OCI-LY1 (cell line): ENCODE data around the gene GNAL.

ENCODE experiments used
- H2AFZ ChIP-seq: fragments of 200-600 bp; sonication (generic), shearing (Covaris generic); 2 replicates; pipeline ENCODE4 v1.6.0; 2014; ENCODE audit warnings: antibody characterized with exemption, mild to moderate bottlenecking, low read length
- H3F3A ChIP-seq: fragments of 200-600 bp; sonication (generic), shearing (Covaris generic); 2 replicates; pipeline ENCODE4 v1.6.0; 2014; ENCODE audit warnings: mild to moderate bottlenecking, antibody characterized with exemption, low read length, moderate library complexity; ENCODE audit not compliant: insufficient read depth
- H3K27ac ChIP-seq: fragments of 200-600 bp; sonication (generic); 2 replicates; pipeline ENCODE4 v1.5.1; 2014; ENCODE audit warnings: low read length, mixed run types, mild to moderate bottlenecking, low read depth; ENCODE audit not compliant: poor library complexity, severe bottlenecking
- H3K27me3 ChIP-seq: fragments of 200-600 bp; sonication (generic); 2 replicates; pipeline ENCODE4 v1.6.0; 2014; ENCODE audit warnings: antibody characterized with exemption, mild to moderate bottlenecking, low read length, moderate library complexity; ENCODE audit not compliant: insufficient read depth
- H3K36me3 ChIP-seq: fragments of 200-600 bp; sonication (generic); 2 replicates; pipeline ENCODE4 v1.6.1; 2014; ENCODE audit warnings: mild to moderate bottlenecking, antibody characterized with exemption, low read length, moderate library complexity, mixed read lengths; ENCODE audit not compliant: insufficient read depth
- H3K4me1 ChIP-seq: fragments of 200-600 bp; sonication (generic); 2 replicates; pipeline ENCODE4 v1.5.1; 2014; ENCODE audit warnings: mild to moderate bottlenecking, low read length, moderate library complexity; ENCODE audit not compliant: insufficient read depth, severe bottlenecking
- H3K4me2 ChIP-seq: fragments of 200-600 bp; sonication (generic), shearing (Covaris generic); 2 replicates; pipeline ENCODE4 v1.6.1; 2014; ENCODE audit warnings: low read length
- H3K4me3 ChIP-seq: fragments of 200-600 bp; sonication (generic); 2 replicates; pipeline ENCODE4 v1.5.1; 2014; ENCODE audit warnings: low read length, low read depth, mild to moderate bottlenecking, mixed read lengths; ENCODE audit not compliant: poor library complexity, severe bottlenecking
- H3K79me2 ChIP-seq: fragments of 200-600 bp; shearing (Covaris generic); 2 replicates; pipeline ENCODE4 v1.6.1; 2016; ENCODE audit warnings: mixed run types, low read length, mixed read lengths; ENCODE audit not compliant: insufficient read depth
- H3K9ac ChIP-seq: fragments of 200-600 bp; sonication (generic), shearing (Covaris generic); 2 replicates; pipeline ENCODE4 v1.6.1; 2014; ENCODE audit warnings: mild to moderate bottlenecking, low read length, mixed read lengths
- H3K9me2 ChIP-seq: fragments of 200-600 bp; sonication (generic), shearing (Covaris generic); 2 replicates; pipeline ENCODE4 v1.6.1; 2014; ENCODE audit warnings: low read depth, mild to moderate bottlenecking, low read length, mixed read lengths
- H3K9me3 ChIP-seq: fragments of 200-600 bp; shearing (Covaris generic); 2 replicates; pipeline ENCODE4 v1.6.1; 2014; ENCODE audit warnings: low read length, mixed read lengths
- H4K20me1 ChIP-seq: fragments of 200-600 bp; sonication (generic), shearing (Covaris generic); 2 replicates; pipeline ENCODE4 v1.6.0; 2016; ENCODE audit warnings: mild to moderate bottlenecking, low read length; ENCODE audit not compliant: insufficient read depth
- CTCF ChIP-seq: fragments of 200-600 bp; sonication (generic), shearing (Covaris generic); IDR thresholded peaks from 2 replicates; pipeline ENCODE4 v1.5.1; 2017; ENCODE audit warnings: mild to moderate bottlenecking, antibody characterized with exemption, low read length, moderate library complexity, mixed read lengths
- EZH2 ChIP-seq: fragments of 200-600 bp; sonication (generic), shearing (Covaris generic); IDR thresholded peaks from 2 replicates; pipeline ENCODE4 v1.8.0; 2017; ENCODE audit warnings: borderline replicate concordance, mixed run types, mild to moderate bottlenecking, antibody characterized with exemption, low read length, moderate library complexity, mixed read lengths

Gene GNAL

DNA sequence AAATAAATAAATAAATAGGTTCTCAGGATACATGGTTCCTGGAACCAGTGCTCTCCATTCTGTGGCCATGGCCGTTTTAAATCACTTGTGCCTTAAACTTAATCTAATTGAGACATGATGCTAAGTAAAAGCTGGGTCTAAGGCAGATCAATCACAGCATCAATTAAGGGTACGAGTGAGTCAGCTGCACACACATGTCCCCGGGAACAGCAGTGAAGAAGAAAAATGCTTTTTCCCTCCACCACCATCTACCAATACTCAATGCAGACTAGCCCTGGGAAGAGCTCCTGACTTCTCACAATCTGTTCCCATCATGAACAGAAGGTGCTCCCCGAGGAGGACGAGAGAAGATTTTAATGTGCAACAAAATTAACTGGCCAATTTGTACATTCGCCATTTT, 155.4 kb downstream of the GNAL start:
- TF ChIP-seq EZH2, result no peak
- TF ChIP-seq CTCF, result no peak
- Histone ChIP-seq H3K9ac (no peak overlapping the region), H3K4me3 (no peak overlapping the region), H4K20me1 (no peaks in the 10 kb centered on the region), H3K79me2 (no peaks in the 10 kb centered on the region), H2AFZ (no peak overlapping the region), H3K4me1 (no peaks in the 10 kb centered on the region), H3F3A (no peaks in the 10 kb centered on the region), H3K27ac (no peak overlapping the region), H3K36me3 (no peaks in the 10 kb centered on the region), H3K4me2 (no peak overlapping the region), H3K9me2 (no peaks in the 10 kb centered on the region), H3K9me3 (no peaks in the 10 kb centered on the region), H3K27me3 (no peaks in the 10 kb centered on the region)

DNA sequence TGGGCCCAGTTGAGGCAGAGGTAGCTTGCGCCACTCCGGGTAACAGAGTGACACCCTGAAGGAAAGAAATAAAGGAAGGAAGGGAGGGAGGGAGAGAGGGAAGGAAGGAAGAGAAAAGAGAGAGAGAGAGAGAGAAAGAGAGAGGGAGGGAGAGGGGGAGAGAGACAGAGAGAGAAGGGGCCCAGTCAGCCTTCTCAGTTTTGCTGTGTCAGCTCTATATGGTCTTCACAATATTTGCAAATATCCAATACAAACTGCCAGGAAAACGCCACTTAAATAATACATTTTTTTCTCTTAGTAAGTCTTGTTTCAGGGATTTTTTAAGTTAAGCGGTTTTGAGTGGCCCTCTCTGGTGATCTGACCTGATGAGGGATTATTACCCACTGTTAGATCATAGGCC, 156.6 kb downstream of the GNAL start:
- H2AFZ ChIP-seq, result no peak overlapping the region

GRCh38 chr18:11847811-11848210, 158.7 kb downstream of the GNAL start:
- Histone ChIP-seq H4K20me1 (no peaks in the 10 kb centered on the region), H3K4me3 (no peak overlapping the region), H3K4me1 (peaks cover 21% of the 10 kb centered on the region), H3K9ac (no peak overlapping the region), H3K79me2 (peaks cover 11% of the 10 kb centered on the region), H2AFZ (no peak overlapping the region), H3K27ac (no peak overlapping the region), H3F3A (no peaks in the 10 kb centered on the region), H3K36me3 (no peaks in the 10 kb centered on the region), H3K4me2 (no peak overlapping the region), H3K9me2 (no peaks in the 10 kb centered on the region), H3K27me3 (no peaks in the 10 kb centered on the region), H3K9me3 (no peaks in the 10 kb centered on the region)
- TF ChIP-seq CTCF, result no peak
- TF ChIP-seq EZH2, result no peak

More for the DNA sequence above, 156.6 kb downstream of the GNAL start:
- TF ChIP-seq CTCF, result no peak
- TF ChIP-seq EZH2, result no peak
- H3K27me3 ChIP-seq, result no peaks in the 10 kb centered on the region
- no peak overlapping the region for H3K4me3 ChIP-seq
- no peak overlapping the region for H3K27ac ChIP-seq
- no peak overlapping the region for H3K4me2 ChIP-seq
- H3K9me2 ChIP-seq, result no peaks in the 10 kb centered on the region
- peaks cover 11% of the 10 kb centered on the region for H3K4me1 ChIP-seq
- no peaks in the 10 kb centered on the region for H3F3A ChIP-seq
- H3K79me2 ChIP-seq, result no peaks in the 10 kb centered on the region
- H4K20me1 ChIP-seq, result no peaks in the 10 kb centered on the region
- H3K36me3 ChIP-seq, result no peaks in the 10 kb centered on the region
- no peaks in the 10 kb centered on the region for H3K9me3 ChIP-seq
- H3K9ac ChIP-seq, result no peak overlapping the region
